Karpas-422 (cell line): ENCODE data around the gene FAH. TPM values are rescaled to one million over a fixed set of nuclear protein-coding genes. Genes with fewer than 3 reads are reported as not detected.

ENCODE experiments used
- DNase-seq: peaks from one replicate; pipeline ENCODE4 v3.0.0-alpha.2; 2015
- H2AFZ ChIP-seq: fragments of 200-600 bp; sonication (generic); 2 replicates; pipeline ENCODE4 v1.6.1; 2014; ENCODE audit warnings: antibody characterized with exemption, low read length, mixed read lengths
- H3K27ac ChIP-seq: fragments of 200-600 bp; sonication (generic); 2 replicates; pipeline ENCODE4 v1.5.1; 2014; ENCODE audit warnings: mild to moderate bottlenecking, low read length, moderate library complexity
- H3K27me3 ChIP-seq: fragments of 200-600 bp; sonication (generic); 2 replicates; pipeline ENCODE4 v1.6.1; 2014; ENCODE audit warnings: low read length, mixed read lengths
- H3K36me3 ChIP-seq: fragments of 200-600 bp; sonication (generic); 2 replicates; pipeline ENCODE4 v1.6.1; 2014; ENCODE audit warnings: low read length, mixed read lengths; ENCODE audit not compliant: insufficient read depth
- H3K4me1 ChIP-seq: fragments of 200-600 bp; sonication (generic); 2 replicates; pipeline ENCODE4 v1.6.1; 2014; ENCODE audit warnings: mild to moderate bottlenecking, low read length, mixed read lengths
- H3K4me2 ChIP-seq: fragments of 200-600 bp; sonication (generic); 2 replicates; pipeline ENCODE4 v1.6.1; 2014; ENCODE audit warnings: low read length, low read depth, mild to moderate bottlenecking; ENCODE audit not compliant: poor library complexity, severe bottlenecking
- H3K4me3 ChIP-seq: fragments of 200-600 bp; sonication (generic); 2 replicates; pipeline ENCODE4 v1.5.1; 2014; ENCODE audit warnings: mild to moderate bottlenecking, antibody characterized with exemption, low read length, mixed read lengths
- H3K79me2 ChIP-seq: fragments of 200-600 bp; sonication (generic); 2 replicates; pipeline ENCODE4 v1.6.1; 2014; ENCODE audit warnings: mild to moderate bottlenecking, low read length, mixed read lengths
- H3K9ac ChIP-seq: fragments of 200-600 bp; sonication (generic); 2 replicates; pipeline ENCODE4 v1.6.0; 2014; ENCODE audit warnings: low read length
- H3K9me2 ChIP-seq: fragments of 200-600 bp; sonication (generic), shearing (Covaris generic); replicated peaks from 2 replicates; pipeline ENCODE4 v1.6.0; 2014; ENCODE audit warnings: mild to moderate bottlenecking, low read length, moderate library complexity; ENCODE audit not compliant: insufficient read depth
- H3K9me3 ChIP-seq: fragments of 300-700, 200-600 bp; sonication (generic); 2 replicates; pipeline ENCODE4 v1.6.1; 2014; ENCODE audit warnings: low read length, mixed read lengths
- H4K20me1 ChIP-seq: fragments of 200-600 bp; sonication (generic); 2 replicates; pipeline ENCODE4 v1.6.1; 2014; ENCODE audit warnings: mild to moderate bottlenecking, antibody characterized with exemption, low read length, low read depth; ENCODE audit not compliant: insufficient read depth
- total RNA-seq: library from RNA; depleted of rRNA; stranded (reverse); fragments of >200 nt; shearing (Covaris generic); gene quantifications from 2 replicates; pipeline ENCODE4 v1.2.3, GENCODE V29; 2014; ENCODE audit warnings: low replicate concordance

Gene FAH
- total RNA-seq, 1 experiment from 2014 or later = 38.8 TPM

- Histone ChIP-seq H3K4me2 (no peak overlapping the region), H2AFZ (no peak overlapping the region), H3K27me3 (no peaks in the 10 kb centered on the region), H3K9ac (no peak overlapping the region), H3K79me2 (no peaks in the 10 kb centered on the region), H3K9me2 (no peaks in the 10 kb centered on the region), H3K4me1 (no peaks in the 10 kb centered on the region), H3K36me3 (no peaks in the 10 kb centered on the region; the same call in 1 of the 2 replicates), H3K27ac (no peak overlapping the region), H3K9me3 (no peaks in the 10 kb centered on the region), H4K20me1 (no peaks in the 10 kb centered on the region), H3K4me3 (no peak overlapping the region)
- DNase-seq = no peak
These were observed 17.8 kb downstream of the FAH start for GRCh38 chr15:80170596-80170995.

GRCh38 chr15:80171787-80172186 is 19.0 kb downstream of the FAH start:
- H3K9me3 ChIP-seq = no peaks in the 10 kb centered on the region
- no peak for DNase-seq
- H3K9me2 ChIP-seq = no peaks in the 10 kb centered on the region
- no peaks in the 10 kb centered on the region for H3K79me2 ChIP-seq
- no peaks in the 10 kb centered on the region for H4K20me1 ChIP-seq
- no peaks in the 10 kb centered on the region; the same call in 1 of the 2 replicates for H3K36me3 ChIP-seq
- H3K27me3 ChIP-seq = no peaks in the 10 kb centered on the region
- no peak overlapping the region for H3K27ac ChIP-seq
- H3K9ac ChIP-seq = no peak overlapping the region
- no peak overlapping the region for H3K4me3 ChIP-seq
- H3K4me1 ChIP-seq = no peaks in the 10 kb centered on the region
- no peak overlapping the region for H2AFZ ChIP-seq
- H3K4me2 ChIP-seq = no peak overlapping the region

GRCh38 chr15:80172401-80172800 is 19.6 kb downstream of the FAH start:
- no peak overlapping the region for H3K4me3 ChIP-seq
- no peaks in the 10 kb centered on the region; the same call in 1 of the 2 replicates for H3K36me3 ChIP-seq
- no peak overlapping the region for H3K9ac ChIP-seq
- H2AFZ ChIP-seq = no peak overlapping the region
- no peaks in the 10 kb centered on the region for H3K79me2 ChIP-seq
- H3K4me1 ChIP-seq = no peaks in the 10 kb centered on the region
- H4K20me1 ChIP-seq = no peaks in the 10 kb centered on the region
- no peaks in the 10 kb centered on the region for H3K9me3 ChIP-seq
- no peaks in the 10 kb centered on the region for H3K27me3 ChIP-seq
- no peak overlapping the region for H3K4me2 ChIP-seq
- no peaks in the 10 kb centered on the region for H3K9me2 ChIP-seq
- no peak for DNase-seq
- no peak overlapping the region for H3K27ac ChIP-seq

- H3K9me3 ChIP-seq = no peaks in the 10 kb centered on the region
- no peaks in the 10 kb centered on the region; the same call in 1 of the 2 replicates for H3K36me3 ChIP-seq
- no peak overlapping the region for H3K4me3 ChIP-seq
- no peak overlapping the region for H3K9ac ChIP-seq
- no peaks in the 10 kb centered on the region for H3K79me2 ChIP-seq
- no peaks in the 10 kb centered on the region for H3K4me1 ChIP-seq
- no peaks in the 10 kb centered on the region for H3K9me2 ChIP-seq
- no peaks in the 10 kb centered on the region for H4K20me1 ChIP-seq
- no peak overlapping the region for H3K4me2 ChIP-seq
- no peak overlapping the region for H2AFZ ChIP-seq
- H3K27me3 ChIP-seq = no peaks in the 10 kb centered on the region
- peak; percentile 91 for DNase-seq
- no peak overlapping the region for H3K27ac ChIP-seq
These were observed 20.4 kb downstream of the FAH start for GRCh38 chr15:80173022-80173759.

- DNase-seq = no peak
- H3K9me3 ChIP-seq = no peaks in the 10 kb centered on the region
These were observed 21.4 kb downstream of the FAH start for GRCh38 chr15:80174017-80174746.

GRCh38 chr15:80175436-80175835 is 22.6 kb downstream of the FAH start:
- peaks cover 11% of the 10 kb centered on the region for H3K4me1 ChIP-seq
- no peak overlapping the region for H3K9ac ChIP-seq
- H3K9me2 ChIP-seq = no peaks in the 10 kb centered on the region
- DNase-seq = no peak
- H3K27me3 ChIP-seq = no peaks in the 10 kb centered on the region
- no peaks in the 10 kb centered on the region for H4K20me1 ChIP-seq
- H3K4me2 ChIP-seq = no peak overlapping the region
- no peaks in the 10 kb centered on the region for H3K9me3 ChIP-seq
- H2AFZ ChIP-seq = no peak overlapping the region
- no peak overlapping the region for H3K27ac ChIP-seq
- no peak overlapping the region for H3K4me3 ChIP-seq
- H3K36me3 ChIP-seq = no peaks in the 10 kb centered on the region; the same call in 1 of the 2 replicates
- H3K79me2 ChIP-seq = no peaks in the 10 kb centered on the region

More at GRCh38 chr15:80174017-80174746, 21.4 kb downstream of the FAH start:
- no peaks in the 10 kb centered on the region for H4K20me1 ChIP-seq
- H3K79me2 ChIP-seq = no peaks in the 10 kb centered on the region
- no peaks in the 10 kb centered on the region for H3K27me3 ChIP-seq
- H3K9me2 ChIP-seq = no peaks in the 10 kb centered on the region
- H3K9ac ChIP-seq = no peak overlapping the region
- H2AFZ ChIP-seq = no peak overlapping the region
- H3K27ac ChIP-seq = no peak overlapping the region
- H3K4me2 ChIP-seq = no peak overlapping the region
- H3K4me1 ChIP-seq = peaks cover 6% of the 10 kb centered on the region
- no peaks in the 10 kb centered on the region; the same call in 1 of the 2 replicates for H3K36me3 ChIP-seq
- H3K4me3 ChIP-seq = no peak overlapping the region

- no peak for DNase-seq
- no peaks in the 10 kb centered on the region for H4K20me1 ChIP-seq
- H3K79me2 ChIP-seq = no peaks in the 10 kb centered on the region
- H3K9me3 ChIP-seq = no peaks in the 10 kb centered on the region
- H3K9me2 ChIP-seq = no peaks in the 10 kb centered on the region
- H3K36me3 ChIP-seq = peaks cover 2% of the 10 kb centered on the region; the same call in 1 of the 2 replicates
- H3K4me3 ChIP-seq = no peak overlapping the region
- H3K27me3 ChIP-seq = no peaks in the 10 kb centered on the region
- no peak overlapping the region for H2AFZ ChIP-seq
- H3K4me1 ChIP-seq = peaks cover 11% of the 10 kb centered on the region
- no peak overlapping the region for H3K4me2 ChIP-seq
- no peak overlapping the region for H3K27ac ChIP-seq
- H3K9ac ChIP-seq = no peak overlapping the region
These were observed 23.6 kb downstream of the FAH start for GRCh38 chr15:80176443-80176842.

- H3K36me3 ChIP-seq = peaks cover 2% of the 10 kb centered on the region; the same call in 1 of the 2 replicates
- no peaks in the 10 kb centered on the region for H3K27me3 ChIP-seq
- no peaks in the 10 kb centered on the region for H3K9me2 ChIP-seq
- no peaks in the 10 kb centered on the region for H3K79me2 ChIP-seq
- peaks cover 11% of the 10 kb centered on the region for H3K4me1 ChIP-seq
- no peak overlapping the region for H3K9ac ChIP-seq
- no peak overlapping the region for H3K4me2 ChIP-seq
- no peaks in the 10 kb centered on the region for H4K20me1 ChIP-seq
- no peak overlapping the region for H3K27ac ChIP-seq
- H3K9me3 ChIP-seq = no peaks in the 10 kb centered on the region
- no peak overlapping the region for H2AFZ ChIP-seq
- DNase-seq = no peak
- H3K4me3 ChIP-seq = no peak overlapping the region
These were observed 24.4 kb downstream of the FAH start for GRCh38 chr15:80177156-80177555.
